ENCODE results near the gene CIDEB.

Gene CIDEB

DNA sequence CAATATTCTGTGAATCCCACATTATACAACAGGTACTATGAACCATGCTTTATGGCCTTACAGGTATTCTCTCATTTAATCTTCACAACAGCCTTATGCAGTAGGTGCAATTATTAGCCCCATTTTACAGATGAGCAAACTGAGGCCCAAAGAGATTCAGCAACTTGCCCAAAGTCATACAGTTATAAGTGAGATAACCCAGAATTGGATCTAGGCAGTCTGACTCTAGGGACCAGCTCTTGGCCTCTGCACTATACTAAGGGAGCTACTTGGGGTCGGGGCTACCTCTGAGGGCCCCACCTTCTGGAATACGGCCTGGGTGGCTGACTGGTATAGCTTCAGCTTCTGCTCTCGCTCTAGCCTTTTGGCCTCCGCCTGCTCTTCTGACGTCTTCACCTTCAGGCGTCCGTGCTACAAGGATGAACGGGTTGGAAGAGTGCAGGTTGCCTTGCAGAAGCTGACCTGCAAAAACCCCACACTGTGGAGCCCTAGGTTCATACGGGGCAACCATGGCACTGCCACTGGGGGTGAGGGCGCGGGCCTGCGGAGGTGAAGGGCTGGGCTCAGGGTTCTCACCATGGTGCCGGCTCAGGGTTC, 37.1 kb downstream of the CIDEB start:
- peak overlapping the region; percentile 84 for H3K4me3 ChIP-seq (ENCODE audit: low read depth, low read length)

DNA sequence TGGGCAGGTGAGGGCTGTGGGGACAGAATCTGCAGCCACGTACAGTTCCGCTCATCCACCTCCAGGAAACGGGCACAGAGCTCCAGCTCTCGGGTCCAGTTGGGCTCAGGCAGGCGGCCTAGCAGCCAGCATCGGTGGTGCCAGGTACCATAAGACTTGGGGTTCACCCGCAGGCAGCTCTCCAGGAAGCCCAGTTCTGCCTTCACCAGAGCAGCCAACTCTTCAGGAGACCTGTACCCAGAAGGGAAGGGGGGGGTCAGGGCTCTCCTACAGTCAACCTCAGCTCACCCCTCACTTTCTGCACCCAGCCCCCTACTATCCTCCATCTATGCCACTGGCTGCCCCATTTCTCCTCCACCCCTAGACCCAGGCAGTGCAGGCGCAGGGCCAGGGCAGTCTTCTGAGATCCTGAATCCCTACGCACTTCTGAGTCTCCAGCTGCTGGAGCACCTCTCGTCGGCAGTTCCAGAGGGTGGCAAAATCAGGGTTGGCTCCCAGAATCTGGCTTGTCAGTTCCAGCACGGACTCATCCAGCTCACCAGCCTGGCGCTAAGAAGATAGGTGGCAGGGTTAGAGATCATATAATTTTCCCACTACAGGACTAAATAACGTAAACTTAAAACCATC, 37.8 kb downstream of the CIDEB start:
- no peak overlapping the region for H3K4me3 ChIP-seq (ENCODE audit: low read depth, low read length)

DNA sequence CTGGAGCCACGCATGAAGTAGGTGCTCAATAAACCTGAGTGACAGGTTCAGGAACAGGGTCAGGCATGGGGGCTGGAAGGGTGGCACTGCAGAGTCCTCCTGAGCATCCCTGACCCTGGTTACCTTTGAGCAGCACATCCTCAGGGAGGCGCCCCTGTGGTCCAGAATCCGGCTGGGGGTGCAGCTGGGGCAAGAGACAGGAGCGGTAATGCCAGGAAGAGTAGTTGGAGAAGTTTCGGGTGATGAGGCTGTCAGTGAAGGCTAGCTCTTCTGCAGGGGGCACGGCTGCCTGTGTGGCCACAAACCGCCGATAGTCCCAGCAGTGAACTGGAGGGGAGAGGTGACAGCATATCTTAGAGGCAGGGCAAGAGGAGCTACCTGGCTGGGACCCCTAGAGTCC, 38.4 kb downstream of the CIDEB start:
- H3K4me3 ChIP-seq (ENCODE audit: low read depth, low read length), result no peak overlapping the region

DNA sequence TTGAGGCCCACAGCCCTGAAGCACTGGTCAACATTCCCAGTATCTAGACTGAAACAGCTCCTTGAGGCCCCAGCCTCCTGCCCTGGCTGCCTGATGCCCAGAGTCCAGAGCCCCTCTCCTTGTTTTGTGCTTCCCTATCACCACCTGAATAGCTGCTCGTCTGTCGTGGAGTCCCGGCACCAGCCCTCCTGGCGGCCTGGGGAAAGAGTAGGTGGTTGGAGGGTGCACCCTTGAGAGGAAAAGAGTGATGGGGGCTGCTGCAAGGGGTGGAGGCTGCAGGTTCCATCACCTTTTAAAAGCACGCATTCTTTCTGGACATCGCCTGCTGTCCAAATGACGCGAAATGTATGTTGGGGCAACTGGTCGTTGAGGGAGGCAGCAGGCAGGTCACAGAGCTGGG, 39.6 kb downstream of the CIDEB start:
- no peak overlapping the region for H3K4me3 ChIP-seq (ENCODE audit: low read depth, low read length)

DNA sequence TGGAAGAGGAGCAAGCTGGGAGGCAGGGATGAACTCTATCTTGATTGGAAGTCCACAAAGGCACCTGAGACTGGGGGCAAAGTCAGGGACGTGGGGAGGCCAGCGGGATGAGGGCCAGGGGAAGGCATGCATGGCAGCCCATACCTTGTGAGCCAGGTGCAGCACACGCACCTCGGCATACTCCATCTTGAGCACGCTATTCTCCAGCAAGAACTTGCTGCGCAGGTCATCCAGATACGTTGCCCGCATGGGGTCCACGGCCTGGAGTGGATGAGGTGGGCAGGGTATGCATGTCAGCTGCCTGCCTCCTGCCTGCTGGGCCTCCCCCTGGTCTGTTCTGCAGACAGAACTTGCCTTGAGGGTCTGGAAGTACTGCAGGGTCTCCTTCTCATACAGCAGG, 40.3 kb downstream of the CIDEB start:
- no peak overlapping the region for H3K4me3 ChIP-seq (ENCODE audit: low read depth, low read length)

DNA sequence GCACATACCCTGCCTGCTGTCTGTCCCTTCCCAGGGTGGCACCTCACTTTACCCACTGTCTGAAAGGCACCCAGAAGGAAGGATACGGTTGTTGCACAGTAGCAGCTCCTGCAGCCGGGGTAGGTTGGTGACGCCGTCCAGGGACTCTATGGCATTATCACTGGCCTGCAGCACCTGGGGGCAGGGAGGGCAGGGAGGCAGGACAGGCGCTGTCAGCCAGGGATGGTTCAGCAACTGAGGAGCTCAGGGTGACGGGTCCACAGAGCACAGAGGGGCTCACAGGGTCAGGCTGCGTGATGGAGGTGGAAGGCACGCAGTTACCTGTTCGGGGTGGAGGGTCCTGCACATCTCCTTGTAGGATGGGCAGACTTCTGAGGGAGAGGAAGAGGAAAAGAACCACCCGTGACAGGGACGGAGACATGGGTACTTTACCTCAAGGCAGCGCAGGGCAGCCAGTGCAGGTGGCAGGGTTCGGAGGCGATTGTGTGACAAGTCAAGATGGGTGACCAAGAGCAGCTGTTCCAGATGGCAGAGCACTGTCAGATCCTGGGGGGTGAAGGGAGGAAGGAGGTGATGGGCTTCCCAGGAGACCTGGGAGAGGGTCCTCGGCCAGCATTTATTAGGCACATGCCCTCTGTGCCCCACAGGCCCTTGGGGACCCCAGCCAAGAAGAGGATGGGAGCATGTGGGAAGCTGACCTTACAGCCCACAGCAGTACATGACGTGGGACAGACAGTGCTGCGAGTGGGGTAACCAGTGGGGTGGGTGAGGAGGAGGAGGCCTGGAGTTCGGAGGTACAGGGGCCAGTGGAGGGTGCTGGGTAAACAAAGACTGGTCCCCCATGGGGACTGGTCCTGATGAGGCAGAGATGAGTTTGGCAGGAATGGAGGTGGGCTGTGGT, 41.2 kb downstream of the CIDEB start:
- H3K4me3 ChIP-seq (ENCODE audit: low read depth, low read length), result no peak overlapping the region

DNA sequence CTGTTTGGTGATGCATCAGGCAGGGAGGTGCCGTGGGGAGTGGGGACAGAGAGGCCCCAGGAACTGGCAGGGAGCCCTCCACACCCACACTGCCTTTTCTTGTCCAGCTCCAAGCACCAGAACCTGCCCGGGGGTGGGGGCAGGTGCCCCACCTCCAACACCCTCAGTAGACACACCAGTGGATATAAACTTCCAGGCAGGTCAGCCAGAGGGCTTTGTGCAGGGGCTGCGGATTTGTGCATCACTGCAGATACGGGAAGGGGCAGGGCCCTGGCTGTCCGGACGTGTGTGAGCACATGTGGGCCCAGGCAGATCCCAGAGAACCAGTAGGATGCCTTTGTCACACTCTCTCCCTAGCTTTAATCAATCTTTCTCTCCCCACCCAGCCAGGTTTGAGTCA, 43.5 kb downstream of the CIDEB start:
- H3K4me3 ChIP-seq (ENCODE audit: low read depth, low read length), result no peak overlapping the region

DNA sequence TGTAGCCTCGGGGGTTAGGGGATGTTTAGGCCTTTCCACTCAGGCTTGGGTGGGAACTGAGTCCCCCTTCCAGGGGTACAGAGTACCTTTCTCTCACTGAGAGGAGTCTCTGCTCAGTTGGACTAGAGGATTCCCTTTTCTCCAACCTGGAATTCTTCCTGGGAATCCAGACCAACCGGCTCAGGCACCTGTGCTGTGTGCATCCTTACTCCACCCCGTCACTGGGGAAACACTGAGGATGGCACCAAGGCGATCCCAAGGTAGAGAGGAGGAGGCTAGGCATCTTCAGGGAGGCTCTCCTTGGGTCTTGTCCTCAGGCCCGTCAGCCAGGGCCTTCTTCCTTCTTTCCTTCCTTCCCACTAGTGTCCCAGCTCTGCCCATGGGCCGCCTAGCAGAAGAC, 43.9 kb downstream of the CIDEB start:
- H3K4me3 ChIP-seq (ENCODE audit: low read depth, low read length), result no peak overlapping the region

DNA sequence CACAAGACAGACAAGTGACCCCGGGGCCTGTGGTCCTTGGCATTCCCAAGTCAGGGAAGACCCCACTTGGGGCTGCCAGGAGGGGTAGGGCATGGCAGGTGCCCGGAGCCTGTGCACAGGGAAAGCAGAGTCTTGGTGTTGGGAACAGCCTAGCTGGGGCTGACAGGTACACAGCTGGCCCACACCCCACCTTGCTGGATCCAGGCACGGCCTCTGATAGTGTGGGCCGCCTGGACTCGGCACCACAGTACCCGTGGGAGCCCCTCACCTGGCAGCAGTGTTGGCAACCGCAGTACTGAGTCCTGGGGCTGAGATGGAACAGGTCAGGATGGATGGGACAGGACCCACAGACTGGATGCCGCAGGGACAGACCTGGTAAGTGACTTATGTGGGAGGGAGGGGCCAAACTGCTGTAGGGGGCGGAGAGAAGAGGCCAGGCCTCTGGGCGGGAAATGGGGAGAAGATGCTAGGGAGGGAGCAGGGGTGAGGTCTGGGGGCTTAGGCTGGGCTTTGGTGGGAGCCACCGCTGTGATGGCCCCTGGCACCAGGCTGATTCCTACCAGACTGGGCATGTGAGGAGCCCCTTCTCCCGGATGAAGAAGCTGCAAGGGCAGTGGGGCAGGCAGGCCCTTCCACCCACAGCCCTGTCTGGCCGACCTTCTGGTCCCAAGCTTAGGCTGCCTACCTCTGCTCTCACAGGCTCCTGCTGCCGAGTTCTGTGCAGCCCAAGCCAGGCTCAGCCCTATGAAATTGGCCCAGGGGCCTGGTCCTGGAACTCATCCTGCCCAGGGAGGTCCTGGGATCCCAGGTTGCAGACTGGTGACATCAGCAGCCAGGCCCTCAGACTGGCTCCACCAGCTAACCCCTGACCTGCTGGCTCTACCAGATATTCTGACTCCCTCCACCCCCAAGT, 44.7 kb downstream of the CIDEB start, which contains the start of gene TGM1:
Gene TGM1, minus strand, starts transcription at position 357 of the 913 bp plus-strand sequence. CDS start 825 bp downstream, outside the sequence.
- H3K4me3 ChIP-seq (ENCODE audit: low read depth, low read length), result no peak within 1 kb of the TSS

DNA sequence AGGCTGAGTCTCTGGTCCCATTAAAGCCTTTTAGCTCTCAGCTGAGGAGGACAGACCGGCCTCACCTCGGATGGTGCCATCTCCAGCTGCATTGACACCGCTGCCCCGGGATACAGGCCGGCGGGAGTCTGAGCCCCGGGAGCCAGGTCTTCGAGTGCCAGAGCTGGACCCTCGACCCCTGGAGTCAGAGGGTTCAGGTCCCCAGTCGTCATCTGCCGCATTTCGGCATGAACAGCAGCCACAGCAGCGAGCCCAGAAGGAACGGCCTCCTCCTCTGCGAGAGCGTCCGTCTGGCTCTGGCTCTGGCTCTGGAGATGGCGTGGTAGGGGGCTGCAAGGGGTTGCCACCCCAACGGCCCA, 45.8 kb downstream of the CIDEB start:
- no peak overlapping the region for H3K4me3 ChIP-seq (ENCODE audit: low read depth, low read length)

DNA sequence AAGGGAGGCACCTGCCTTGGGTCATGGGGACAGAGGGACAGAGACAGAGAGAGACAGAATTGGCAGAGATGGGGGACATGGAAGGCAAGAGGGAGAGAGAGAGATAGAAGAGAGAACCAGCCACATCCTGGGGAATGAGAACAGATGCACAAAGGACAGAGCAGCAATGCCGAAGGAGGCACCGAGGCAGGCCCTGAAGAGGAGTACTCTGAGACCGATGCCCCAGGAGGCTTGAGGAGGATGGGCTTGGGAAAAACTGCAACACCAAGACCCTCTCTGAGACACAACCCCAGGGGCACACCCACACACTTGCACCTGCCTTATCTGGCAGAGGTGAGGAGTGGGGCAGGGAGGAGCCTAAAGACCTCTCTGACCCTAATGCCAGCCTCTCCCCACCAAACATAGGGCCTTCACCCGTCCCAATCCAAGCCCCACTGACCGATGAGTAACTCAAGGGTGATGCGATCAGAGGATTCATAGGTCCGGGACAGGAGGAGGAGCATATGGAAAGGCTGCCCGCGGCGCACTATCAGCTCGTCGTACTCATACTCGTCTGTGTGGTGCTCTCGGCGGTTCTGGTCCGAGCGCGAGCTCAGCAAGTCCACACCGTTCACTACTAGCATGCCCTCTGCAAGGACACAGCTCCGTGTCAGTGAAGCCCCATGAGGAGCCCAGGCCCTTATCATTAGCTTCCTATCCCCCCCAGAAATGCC, 46.4 kb downstream of the CIDEB start:
- no peak overlapping the region for H3K4me3 ChIP-seq (ENCODE audit: low read depth, low read length)

DNA sequence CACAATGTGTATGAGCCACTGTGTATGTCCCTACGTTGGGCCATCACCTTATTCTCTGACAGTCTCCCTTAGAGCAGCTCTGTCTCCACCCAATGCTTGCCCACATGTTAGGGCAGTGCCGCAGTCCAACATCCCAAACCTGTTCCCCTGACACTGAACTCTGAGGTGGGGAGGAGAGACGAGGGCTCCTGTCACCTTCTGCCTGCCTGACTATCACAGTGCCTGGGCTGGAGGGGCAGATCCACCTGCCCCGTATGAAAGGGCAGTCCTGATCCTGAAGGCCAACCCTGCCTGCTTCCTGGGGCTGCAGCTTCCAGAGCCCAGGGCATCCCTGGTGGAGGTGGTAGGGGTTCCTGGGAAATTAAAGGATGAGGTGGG, 47.0 kb downstream of the CIDEB start:
- no peak overlapping the region for H3K4me3 ChIP-seq (ENCODE audit: low read depth, low read length)

DNA sequence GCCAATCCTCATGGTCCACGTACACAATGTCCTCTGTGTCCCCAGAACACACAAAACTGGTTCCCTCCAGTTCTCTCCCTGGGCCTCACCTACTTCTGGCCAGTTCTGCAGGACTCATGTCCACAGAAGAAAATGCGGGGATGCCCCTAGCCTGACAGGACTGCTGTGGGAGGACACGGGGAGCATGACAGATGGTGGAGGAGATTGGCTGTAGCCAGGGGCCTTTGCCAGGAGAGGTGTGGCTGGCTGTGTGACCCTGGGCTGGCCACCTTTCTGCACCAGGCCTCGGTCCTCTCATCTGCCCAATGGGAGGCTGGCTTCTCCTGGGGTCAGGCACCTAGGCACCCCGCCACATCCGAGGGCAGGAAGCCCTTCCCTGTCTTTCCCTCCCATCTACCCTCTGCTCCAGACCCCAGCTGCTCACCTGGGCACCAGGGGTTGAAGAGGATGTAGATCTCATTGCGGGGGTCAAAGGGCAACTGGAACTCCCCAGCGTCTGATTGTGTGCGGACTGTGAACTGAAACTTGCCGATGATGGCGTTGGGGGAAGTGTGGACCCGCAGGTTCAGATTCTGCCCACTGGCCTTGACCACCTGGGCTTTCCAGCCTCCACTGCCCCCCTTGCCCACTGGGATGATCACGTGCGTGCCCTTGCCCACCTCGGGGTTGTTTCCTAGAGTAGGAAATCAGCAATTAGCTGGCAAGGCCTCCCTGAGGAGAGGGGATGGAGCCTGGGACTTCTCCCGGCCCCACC, 47.6 kb downstream of the CIDEB start:
- H3K4me3 ChIP-seq (ENCODE audit: low read depth, low read length), result no peak overlapping the region

DNA sequence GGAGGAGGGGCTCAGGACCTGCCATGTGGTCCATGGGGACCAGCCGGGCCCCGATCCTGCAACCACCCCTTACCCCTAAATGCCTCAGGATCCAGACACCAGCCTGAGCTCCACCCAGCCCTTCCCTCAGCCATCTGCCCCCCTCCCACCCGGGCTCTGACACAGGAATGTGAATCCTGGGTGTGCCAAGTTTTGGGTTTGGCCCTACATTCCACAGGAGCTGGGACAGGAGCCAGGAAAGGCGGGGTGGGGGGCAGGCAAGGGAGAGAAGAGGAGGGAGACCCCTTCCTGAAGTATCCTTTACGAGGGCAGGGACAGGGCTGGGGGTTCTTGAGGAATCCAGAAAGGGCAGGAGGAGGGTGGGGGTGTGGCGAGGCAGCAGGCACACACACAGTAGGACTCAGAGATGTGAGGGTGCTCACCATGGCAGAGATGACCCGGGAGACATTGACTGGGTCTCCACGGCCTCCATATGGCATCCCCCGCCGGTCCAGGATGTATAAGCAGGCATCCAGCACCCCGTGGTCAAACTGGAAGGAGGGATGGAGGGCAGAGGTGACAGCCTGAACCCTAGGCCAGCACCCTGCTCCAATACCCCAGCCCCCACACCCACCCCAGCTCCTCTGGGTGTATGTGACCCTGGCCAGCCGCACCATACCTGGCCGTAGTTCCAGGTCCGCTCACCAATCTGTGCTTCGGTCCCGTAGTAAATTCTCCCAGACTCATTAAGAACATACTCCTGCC, 48.3 kb downstream of the CIDEB start:
- H3K4me3 ChIP-seq (ENCODE audit: low read depth, low read length), result no peak overlapping the region

DNA sequence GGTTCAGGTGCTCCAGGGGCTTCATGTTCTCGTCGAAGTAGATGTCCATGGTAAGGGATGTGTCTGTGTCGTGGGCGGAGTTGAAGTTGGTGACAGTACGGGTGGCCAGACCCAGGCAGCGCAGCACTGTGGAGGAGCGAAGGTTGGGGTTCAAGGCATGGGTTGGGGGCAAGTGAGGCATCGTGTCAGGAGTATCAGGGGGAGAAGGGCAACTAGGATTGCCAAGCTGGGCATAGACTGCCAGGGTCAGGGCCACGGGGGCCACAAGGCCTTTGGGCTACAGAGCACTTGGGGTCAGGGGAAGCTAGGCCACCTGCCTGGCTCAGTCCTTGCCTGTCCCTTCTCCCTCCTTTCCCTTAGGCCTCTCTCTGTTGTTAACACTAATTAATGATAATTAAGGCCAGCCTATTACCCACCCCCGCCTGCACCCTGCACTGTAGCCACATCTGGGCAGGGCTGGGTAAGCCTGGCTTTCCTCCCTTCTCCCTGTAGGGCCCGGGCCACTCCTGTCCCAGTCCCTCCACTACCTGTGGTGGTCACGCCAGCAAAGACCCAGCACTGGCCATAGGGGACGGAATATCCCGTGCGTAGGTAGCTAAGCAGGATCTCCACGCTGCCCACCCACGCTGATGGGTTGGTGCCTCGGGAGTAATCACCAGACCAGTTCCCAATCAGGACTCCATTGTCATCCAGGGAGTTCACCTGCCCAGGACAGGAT, 49.1 kb downstream of the CIDEB start:
- no peak overlapping the region for H3K4me3 ChIP-seq (ENCODE audit: low read depth, low read length)

DNA sequence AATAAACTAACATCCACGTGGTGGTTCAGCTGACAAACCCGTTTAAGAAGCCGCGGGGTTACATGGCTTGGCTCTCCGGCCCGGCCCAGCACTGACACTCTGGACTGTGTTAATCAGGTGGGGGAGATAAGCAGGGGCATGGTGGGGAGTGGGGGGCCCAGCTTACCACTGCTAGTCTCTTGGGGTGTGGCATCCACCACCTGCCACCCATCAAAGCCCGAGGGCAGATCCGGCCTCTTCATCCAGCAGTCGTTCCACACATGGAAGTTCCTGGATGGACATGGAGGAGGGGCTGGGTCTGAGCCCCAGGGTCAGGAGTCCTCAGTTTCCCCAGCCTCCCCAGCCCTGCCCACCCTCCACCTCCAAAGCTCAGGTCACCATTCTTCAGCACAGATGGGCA, 49.7 kb downstream of the CIDEB start:
- no peak overlapping the region for H3K4me3 ChIP-seq (ENCODE audit: low read depth, low read length)

DNA sequence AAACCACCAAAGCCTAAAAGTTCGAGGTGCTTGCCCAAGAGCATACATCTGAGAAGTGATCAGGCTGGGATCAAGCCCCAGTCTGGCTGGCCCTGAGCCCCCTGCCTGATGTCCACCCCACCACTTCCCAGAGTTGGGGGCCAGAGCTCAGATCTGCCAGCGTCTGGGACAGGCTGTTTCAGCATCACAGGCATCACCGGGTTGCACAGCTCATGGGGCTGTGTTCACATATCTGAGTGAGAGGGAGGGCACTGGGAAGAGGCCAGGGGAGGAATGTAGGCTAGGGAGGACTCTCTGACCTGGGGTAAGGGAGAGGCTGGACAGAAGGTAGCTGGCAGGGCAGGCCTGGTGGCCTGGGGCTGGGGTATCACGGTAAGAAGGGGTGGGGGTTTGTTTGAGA, 50.8 kb downstream of the CIDEB start:
- no peak overlapping the region for H3K4me3 ChIP-seq (ENCODE audit: low read depth, low read length)

DNA sequence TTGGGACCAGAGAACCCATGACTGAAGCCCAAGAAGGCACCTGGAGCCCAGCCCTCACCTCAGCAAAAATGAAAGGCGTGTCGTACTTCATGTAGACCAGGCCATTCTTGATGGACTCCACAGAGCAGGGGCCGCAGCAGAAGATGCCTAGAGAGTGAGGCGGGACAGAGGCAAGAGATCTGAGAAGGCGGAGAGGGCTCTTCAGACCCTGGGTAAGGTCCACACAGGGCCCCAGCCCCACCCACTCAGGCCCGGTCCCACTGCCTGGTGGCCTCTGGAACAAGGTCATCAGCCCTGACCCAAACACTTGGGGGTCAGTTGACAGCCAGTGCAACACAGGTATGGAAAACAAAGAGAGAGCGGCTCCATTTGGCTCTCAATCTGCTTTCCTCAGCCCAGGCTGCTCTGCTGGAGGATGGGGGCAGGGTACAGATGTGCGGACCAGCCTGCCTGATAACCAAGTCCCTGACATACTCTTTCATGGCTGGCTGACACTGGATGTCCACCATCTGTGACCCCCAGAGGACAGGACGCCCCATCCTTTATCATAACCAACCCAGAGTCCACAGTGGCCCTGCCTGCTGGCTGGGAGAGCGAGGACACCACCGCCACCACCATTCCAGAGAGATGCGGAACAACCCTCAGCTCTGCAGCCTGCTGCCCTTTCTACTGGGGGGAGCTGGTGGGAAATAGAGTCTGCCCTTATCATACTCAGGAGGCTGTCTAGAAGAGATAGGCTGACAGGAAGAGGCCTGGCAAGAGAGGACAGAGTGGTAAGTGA, 51.7 kb downstream of the CIDEB start:
- no peak overlapping the region for H3K4me3 ChIP-seq (ENCODE audit: low read depth, low read length)
